Esophagus muscularis mucosa (tissue), 4 donors: ENCODE data around the gene SHISA6.

Experiments used
- CTCF ChIP-seq, 3 experiments: fragments of 200-600 bp in 2 of 3; fragments of 450-650 bp in 1 of 3; sonication (generic) in 2 of 3; IDR thresholded peaks; one replicate each; pipeline ENCODE4 v1.5.1; 2017 to 2019; ENCODE audit warnings: antibody characterized with exemption in 3 of 3, mild to moderate bottlenecking in 2 of 3, moderate library complexity in 1 of 3
- EP300 ChIP-seq: sonication (generic); formaldehyde crosslinking; IDR thresholded peaks from one replicate; pipeline ENCODE4 v1.6.1; 2017; ENCODE audit warnings: antibody characterized with exemption
- POLR2A ChIP-seq: fragments of 450-650 bp; IDR thresholded peaks from one replicate; pipeline ENCODE4 v1.6.1; 2017; ENCODE audit warnings: antibody characterized with exemption, moderate library complexity, mild to moderate bottlenecking, low read depth
- POLR2AphosphoS5 ChIP-seq, 2 donors: sonication (generic); formaldehyde crosslinking; IDR thresholded peaks; one replicate each; pipeline ENCODE4 v1.6.1; 2017; ENCODE audit warnings: antibody characterized with exemption in 2 of 2

GRCh38 chr17:11205659-11206058 lies 35.4 kb upstream of the SHISA6 start:
- TF ChIP-seq CTCF (IDR thresholded peaks at IDR 0.05), result no peak
- TF ChIP-seq POLR2AphosphoS5 (IDR thresholded peaks at IDR 0.05), result no peak
- no peak for TF ChIP-seq POLR2A
- no peak for TF ChIP-seq EP300
